Ascending aorta (tissue), 2 donors: ENCODE data around the gene CARD18. TPM values are rescaled to one million over a fixed set of nuclear protein-coding genes. Genes with fewer than 3 reads are reported as not detected.

Experiments
- DNase-seq, 2 donors: peaks; one replicate each; pipeline ENCODE4 v3.0.0-alpha.2; 2019; ENCODE audit warnings: low spot score in 2 of 2
- H3K27ac ChIP-seq, 2 donors: fragments of 200-600 bp; sonication (generic); one replicate each; pipeline ENCODE4 v1.5.1; 2016 to 2017; ENCODE audit warnings: mild to moderate bottlenecking in 1 of 2
- H3K27me3 ChIP-seq: fragments of 200-600 bp; sonication (generic); one replicate; pipeline ENCODE4 v1.5.1; 2017
- H3K36me3 ChIP-seq, 2 donors: fragments of 200-600 bp; sonication (generic); one replicate each; pipeline ENCODE4 v1.5.1; 2016
- H3K4me1 ChIP-seq, 2 donors: fragments of 200-600 bp; sonication (generic); one replicate each; pipeline ENCODE4 v1.5.1; 2016 to 2017; ENCODE audit warnings: mild to moderate bottlenecking in 1 of 2
- H3K4me3 ChIP-seq, 2 donors: fragments of 200-600 bp; sonication (generic); one replicate each; pipeline ENCODE4 v1.5.1; 2016 to 2017; ENCODE audit warnings: mild to moderate bottlenecking in 1 of 2
- H3K9me3 ChIP-seq, 2 donors: fragments of 200-600 bp; sonication (generic); one replicate each; pipeline ENCODE4 v1.5.1; 2016
- intact Hi-C: fragments of 100-400 bp; cut with DNase I; formaldehyde crosslinking; loops from one replicate; pipeline ENCODE4 v1.15.1; 2023
- total RNA-seq: library from RNA; depleted of rRNA; stranded (reverse); fragments of >200 nt; gene quantifications from one replicate; pipeline ENCODE4 v1.1.0, GENCODE V29; 2016
- TF ChIP-seq, protein P1 (sequence below), 3 experiments: fragments of 200-600 bp in 2 of 3; fragments of 450-650 bp in 1 of 3; sonication (generic) in 2 of 3; IDR thresholded peaks; one replicate each; pipeline ENCODE4 v1.5.1; 2016 to 2019; ENCODE audit warnings: antibody characterized with exemption in 3 of 3, mild to moderate bottlenecking in 1 of 3, moderate library complexity in 1 of 3

Gene CARD18
- total RNA-seq, 1 donor from 2014 or later = not detected

DNA sequence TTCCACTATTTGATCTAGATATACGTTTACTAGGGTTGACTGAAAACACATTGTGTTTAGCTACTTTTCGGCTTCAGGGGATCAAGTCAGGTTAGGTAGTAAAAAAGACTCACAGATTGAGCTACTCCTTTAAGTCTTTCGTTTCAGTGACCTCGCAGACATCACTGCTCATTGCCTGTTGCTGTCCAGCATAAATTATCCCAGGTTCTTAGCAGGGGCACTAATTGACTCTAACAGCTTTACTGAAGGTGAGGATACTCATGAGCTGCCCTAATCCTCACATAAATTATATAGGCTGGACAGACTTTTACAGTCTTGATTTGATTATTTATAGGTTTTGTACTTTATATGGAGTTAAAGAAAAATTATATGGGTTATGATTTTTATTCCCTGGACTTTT is 3.7 kb downstream of the CARD18 start:
- H3K36me3 ChIP-seq = no peaks in the 10 kb centered on the region
- TF ChIP-seq, protein P1, sequence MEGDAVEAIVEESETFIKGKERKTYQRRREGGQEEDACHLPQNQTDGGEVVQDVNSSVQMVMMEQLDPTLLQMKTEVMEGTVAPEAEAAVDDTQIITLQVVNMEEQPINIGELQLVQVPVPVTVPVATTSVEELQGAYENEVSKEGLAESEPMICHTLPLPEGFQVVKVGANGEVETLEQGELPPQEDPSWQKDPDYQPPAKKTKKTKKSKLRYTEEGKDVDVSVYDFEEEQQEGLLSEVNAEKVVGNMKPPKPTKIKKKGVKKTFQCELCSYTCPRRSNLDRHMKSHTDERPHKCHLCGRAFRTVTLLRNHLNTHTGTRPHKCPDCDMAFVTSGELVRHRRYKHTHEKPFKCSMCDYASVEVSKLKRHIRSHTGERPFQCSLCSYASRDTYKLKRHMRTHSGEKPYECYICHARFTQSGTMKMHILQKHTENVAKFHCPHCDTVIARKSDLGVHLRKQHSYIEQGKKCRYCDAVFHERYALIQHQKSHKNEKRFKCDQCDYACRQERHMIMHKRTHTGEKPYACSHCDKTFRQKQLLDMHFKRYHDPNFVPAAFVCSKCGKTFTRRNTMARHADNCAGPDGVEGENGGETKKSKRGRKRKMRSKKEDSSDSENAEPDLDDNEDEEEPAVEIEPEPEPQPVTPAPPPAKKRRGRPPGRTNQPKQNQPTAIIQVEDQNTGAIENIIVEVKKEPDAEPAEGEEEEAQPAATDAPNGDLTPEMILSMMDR (IDR thresholded peaks at IDR 0.05) = no peak
- no peaks in the 10 kb centered on the region for H3K4me1 ChIP-seq
- no peak overlapping the region for H3K27ac ChIP-seq
- no peaks in the 10 kb centered on the region for H3K27me3 ChIP-seq
- intact Hi-C loops = no loop called here
- no peaks in the 10 kb centered on the region for H3K9me3 ChIP-seq
- no peak overlapping the region for H3K4me3 ChIP-seq
- DNase-seq = no peak

DNA sequence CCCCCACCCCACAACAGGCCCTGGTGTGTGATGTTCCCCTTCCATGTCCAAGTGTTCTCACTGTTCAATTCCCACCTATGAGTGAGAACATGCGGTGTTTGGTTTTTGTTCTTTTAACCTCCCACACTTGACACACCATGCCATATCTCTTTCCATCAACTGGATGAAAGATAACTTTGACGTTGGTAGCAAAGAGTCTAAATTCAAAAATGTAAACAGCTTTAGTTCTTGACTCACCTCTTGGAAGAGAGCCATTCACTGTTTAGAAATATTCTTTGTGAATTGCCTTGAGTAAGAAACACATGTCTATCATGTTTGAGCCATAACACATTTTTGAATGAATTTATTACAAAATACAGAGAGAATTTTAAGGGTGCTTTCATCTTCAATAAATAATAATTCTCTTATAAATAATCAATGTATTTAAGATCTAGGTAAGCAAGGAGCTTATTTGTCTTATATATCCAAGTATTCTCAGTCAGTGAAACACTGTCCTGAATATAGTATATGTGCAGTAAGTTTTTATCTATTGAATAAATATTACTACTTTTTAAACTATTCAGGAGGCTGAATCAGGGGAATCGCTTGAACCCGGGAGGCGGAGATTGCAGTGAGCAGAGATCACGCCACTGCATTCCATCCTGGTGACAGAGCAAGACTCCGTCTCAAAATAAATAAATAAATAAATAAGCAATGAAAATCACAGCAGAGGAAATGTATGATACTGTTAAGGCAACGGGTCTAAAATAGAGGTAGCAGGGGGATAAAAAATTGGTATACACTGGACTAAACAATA is 6.7 kb downstream of the CARD18 start:
- intact Hi-C loops = no loop called here
- Histone ChIP-seq H3K27ac (no peak overlapping the region), H3K4me1 (no peaks in the 10 kb centered on the region), H3K4me3 (no peak overlapping the region), H3K36me3 (no peaks in the 10 kb centered on the region), H3K9me3 (no peaks in the 10 kb centered on the region), H3K27me3 (no peaks in the 10 kb centered on the region)
- TF ChIP-seq, protein P1 (IDR thresholded peaks at IDR 0.05) = no peak
- DNase-seq = no peak

GRCh38 chr11:105130189-105130813 is 9.3 kb downstream of the CARD18 start:
- TF ChIP-seq, protein P1 (IDR thresholded peaks at IDR 0.05) = no peak
- H3K4me3 ChIP-seq = no peak overlapping the region
- H3K27me3 ChIP-seq = no peaks in the 10 kb centered on the region
- H3K9me3 ChIP-seq = no peaks in the 10 kb centered on the region
- no peaks in the 10 kb centered on the region for H3K36me3 ChIP-seq
- H3K4me1 ChIP-seq = no peaks in the 10 kb centered on the region
- H3K27ac ChIP-seq = no peak overlapping the region
- DNase-seq = no peak
- intact Hi-C loops = no loop called here

DNA sequence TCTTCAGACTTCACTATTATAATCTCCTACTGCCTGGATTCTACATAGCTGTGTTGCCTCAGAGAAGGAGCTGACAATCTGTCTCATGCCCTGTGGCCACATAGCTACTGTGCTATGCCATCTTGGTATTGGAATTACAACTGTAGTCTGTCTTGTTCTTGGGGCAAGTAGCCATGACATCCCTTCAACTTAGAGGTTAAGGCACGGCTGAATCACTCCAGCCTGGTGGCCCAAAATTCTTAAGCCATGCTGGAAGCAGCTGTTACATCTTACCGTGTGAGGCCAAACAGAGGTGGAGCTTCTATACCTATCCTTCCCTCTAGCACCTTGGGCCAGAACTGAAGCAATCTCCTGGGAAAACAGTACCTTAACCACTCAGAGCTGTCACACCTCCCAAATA is 14.8 kb downstream of the CARD18 start:
- TF ChIP-seq, protein P1 (IDR thresholded peaks at IDR 0.05) = no peak
- Histone ChIP-seq H3K9me3 (no peaks in the 10 kb centered on the region), H3K36me3 (no peaks in the 10 kb centered on the region), H3K4me3 (no peak overlapping the region), H3K27me3 (no peaks in the 10 kb centered on the region), H3K4me1 (no peaks in the 10 kb centered on the region), H3K27ac (no peak overlapping the region)
- DNase-seq = no peak
- intact Hi-C loops = no loop called here

DNA sequence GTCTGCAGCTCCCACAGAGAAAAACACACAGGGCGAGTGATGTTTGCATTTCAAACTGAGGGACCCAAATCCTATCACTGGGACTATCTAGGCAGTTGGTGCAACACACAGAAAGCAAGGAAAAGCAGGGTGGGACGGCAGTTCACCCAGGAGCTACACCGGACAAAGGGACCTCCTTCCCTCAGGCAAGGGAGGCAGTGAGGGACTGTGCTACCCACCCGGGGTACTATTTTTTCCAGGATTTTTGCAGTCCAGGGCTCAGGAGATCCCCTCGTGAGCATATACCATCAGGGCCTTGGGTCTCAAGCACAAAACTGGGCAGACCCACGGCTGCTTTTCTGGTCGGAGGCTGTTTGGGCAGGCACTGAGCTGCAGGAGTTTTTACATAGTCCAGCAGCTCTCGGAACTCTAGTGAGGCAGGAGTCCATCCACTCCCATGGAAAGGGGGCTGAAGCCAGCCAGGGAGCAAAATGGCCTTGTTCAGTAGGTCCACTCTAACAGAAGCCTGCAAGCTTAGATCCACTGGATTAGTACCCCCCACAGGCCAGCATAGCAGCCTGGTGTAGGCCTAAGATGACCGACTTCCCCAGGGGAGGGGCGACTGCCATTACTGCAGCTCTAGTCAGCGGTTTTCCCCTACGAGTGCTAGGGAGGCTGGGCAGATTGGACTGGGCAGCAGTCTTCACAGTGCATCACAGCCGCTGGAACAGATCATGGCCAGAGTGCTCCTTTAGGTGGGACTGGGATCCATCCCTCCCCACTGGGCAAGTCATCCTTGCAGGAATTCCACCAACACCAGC is 28.2 kb downstream of the CARD18 start:
- Histone ChIP-seq H3K27me3 (no peaks in the 10 kb centered on the region), H3K27ac (no peak overlapping the region), H3K4me1 (no peaks in the 10 kb centered on the region), H3K9me3 (no peaks in the 10 kb centered on the region), H3K4me3 (no peak overlapping the region), H3K36me3 (no peaks in the 10 kb centered on the region)
- no peak for DNase-seq
- intact Hi-C loops = no loop called here
- TF ChIP-seq, protein P1 (IDR thresholded peaks at IDR 0.05) = no peak
